GM10847 (cell line): ENCODE results near the gene MPIG6B.

Experiments used
- POLR2A ChIP-seq: IDR thresholded peaks from 2 replicates; pipeline ENCODE4 v1.6.1; 2011; ENCODE audit not compliant: insufficient read length; ENCODE audit errors: extremely low read depth

The MPIG6B gene

DNA sequence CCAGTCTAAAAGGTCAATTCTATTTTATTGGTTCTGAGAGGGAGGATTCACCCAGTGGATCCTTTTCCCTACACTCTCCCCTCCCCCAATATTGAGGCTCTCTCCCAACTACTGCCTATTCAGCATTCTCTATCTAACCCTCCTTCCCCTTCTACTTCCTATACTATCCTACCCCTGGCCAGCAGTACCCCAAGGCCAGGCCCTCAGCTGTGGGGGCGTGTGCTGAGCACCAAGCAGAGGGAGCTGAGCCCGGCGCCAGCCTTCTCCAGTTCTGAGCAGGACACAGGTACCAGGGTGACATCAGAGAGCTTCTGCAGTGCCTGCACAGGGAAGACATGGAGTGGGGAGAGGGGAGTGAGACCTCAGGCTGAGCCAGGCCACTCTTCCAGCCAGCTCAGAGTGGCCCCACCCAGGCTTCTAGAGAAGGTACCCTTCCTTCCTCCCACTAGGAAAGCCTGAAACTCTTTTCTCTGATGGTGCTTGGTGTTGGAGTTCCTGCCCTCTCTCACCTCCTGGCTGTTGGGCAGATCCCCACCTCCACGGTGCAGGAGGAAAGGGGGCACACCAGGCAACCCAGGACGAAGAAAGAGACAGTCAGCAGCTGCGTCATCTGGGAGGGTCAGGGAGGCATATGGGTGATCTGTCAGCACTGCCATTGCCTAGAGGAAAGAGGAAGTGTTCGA, 4.0 kb downstream of the MPIG6B start:
- no peak for TF ChIP-seq POLR2A

DNA sequence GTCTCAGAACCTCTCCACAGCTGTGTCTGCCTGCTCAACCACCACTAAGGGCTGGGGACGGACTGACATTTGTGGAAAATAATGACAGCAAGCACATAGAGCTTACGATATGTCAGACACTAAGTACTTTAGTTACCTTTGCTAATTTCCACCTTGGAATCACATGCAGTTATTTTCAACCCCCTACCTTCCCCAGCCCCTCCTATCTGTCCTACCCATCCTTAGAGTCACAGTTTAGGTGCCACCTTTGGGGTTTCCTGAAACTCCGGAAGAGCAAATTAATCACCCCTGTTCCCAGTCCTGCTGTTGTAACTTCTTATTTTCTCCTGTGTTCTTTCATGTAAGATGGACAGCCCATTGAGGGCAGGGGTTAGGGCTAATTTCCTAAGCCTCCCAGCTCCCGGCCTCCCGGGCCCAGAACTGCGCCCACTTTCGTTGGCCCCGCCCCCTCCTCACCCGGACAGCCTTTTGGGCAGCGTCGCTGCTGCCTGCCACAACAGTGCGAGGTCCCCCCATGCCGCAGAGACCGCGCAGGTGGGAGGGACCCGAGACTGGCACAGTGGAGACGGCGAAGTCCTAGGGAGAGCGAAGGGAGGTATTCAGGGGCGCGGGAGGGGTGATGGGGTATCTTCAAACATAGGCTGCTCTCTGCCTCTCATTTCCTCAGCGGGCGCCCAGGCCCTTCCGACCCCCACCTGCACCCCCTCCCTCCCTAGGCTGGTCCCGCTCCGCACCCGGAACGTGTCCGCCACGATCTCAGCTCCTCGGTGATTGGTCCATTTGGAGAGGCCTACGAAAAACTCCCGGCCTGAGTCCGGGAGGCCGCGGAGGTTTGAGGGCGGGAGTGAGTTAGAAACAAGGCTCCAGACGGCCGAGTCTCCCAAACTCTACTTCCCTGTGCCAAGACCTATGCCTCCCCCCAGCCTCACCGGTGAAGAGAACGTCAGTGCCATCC, 4.8 kb downstream of the MPIG6B start:
- TF ChIP-seq POLR2A = no peak

DNA sequence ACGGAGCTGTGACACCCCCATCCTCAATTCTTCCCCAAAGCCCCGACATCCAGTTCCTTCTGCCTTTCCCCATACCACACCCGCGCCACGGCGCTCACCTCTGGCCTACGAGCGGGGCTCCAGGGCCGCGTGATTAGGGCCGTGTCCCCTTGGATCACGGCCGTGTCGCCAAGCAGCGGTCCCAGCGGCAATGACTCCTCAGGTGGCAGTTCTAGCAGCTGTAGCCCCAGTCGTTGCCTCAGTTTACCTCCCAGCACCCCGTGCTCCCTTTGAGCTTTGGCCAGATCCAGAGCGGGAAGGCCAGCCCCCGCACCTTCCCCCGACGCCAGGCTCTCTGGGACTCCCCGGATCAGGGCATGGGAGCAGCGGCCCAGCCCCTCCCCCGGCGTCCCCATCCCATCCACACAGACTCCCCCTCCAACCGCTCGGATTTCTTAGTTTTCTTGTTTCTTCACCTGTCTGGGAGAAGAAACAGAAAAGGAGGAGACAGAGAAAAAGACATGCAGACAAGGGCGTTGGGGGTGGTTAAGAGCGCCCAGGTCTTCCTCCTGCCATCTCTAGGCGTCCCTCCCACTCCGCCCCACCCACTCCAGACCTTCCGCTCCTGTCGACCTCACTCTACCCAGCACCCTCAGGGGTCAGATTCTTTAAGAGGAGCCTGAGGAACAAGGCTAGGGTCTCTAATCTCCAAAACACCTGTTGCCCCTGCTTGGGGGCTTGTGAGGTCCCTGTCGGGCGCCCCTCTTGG, 5.8 kb downstream of the MPIG6B start, which contains the start of gene DDAH2:
DDAH2 (minus strand) TSS at position 533 of the 748 bp plus-strand sequence; CDS start at position 395, 138 bp downstream.
- no peak for TF ChIP-seq POLR2A

DNA sequence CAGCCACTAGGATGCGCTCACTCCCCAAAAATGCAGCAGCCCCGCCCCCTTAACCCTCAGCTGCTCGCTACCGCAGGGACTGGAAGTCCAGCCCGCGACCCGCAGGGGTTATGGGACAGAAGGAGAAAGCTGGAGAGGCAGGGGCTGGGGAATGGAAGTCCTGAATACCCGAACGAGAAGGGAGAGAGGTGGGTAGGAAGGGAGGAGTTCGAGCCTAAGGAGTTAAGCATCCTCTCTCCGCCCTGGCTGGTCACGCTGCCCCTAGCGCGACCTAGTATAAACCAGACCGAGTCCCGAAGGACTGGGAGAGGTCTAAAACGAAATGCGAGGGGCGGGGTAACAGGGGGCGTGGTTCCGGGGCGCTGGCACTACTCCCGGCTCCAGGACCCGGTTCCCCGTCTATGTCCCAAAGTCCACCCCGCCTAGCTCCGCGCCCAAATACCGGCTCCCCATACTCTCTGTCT, 6.4 kb downstream of the MPIG6B start:
- TF ChIP-seq POLR2A = no peak

DNA sequence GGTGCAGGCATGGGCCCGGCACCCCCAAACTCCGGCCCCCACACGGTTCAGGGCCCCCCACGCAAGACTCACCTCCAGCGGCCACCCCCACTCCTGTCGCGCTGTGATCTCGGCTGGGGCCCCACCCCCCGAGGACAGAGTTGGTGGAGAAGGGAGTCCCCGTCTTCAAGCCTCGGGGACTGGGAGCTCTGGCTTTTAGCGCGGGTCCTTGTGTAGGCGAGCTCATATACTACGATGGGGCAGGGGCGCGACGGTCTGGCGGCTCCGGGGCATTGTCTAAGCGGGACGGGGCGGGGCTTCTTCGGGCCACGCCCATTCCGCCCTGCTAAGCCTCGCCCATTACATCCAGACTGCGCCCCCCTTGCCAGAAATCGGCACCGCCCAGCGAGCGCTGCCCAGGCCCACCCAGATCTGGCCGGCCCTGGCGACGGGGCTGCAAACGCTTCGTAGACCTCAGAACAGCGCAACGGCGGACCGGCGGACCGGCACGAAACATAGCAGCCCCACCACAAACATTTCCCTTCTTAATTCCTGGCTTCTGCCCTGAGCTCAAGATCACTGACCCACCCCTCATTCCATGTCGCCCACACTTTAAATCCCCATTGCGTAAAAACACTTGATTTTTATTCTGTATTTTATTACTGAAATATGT, 6.9 kb downstream of the MPIG6B start:
- TF ChIP-seq POLR2A = peak; percentile 31

DNA sequence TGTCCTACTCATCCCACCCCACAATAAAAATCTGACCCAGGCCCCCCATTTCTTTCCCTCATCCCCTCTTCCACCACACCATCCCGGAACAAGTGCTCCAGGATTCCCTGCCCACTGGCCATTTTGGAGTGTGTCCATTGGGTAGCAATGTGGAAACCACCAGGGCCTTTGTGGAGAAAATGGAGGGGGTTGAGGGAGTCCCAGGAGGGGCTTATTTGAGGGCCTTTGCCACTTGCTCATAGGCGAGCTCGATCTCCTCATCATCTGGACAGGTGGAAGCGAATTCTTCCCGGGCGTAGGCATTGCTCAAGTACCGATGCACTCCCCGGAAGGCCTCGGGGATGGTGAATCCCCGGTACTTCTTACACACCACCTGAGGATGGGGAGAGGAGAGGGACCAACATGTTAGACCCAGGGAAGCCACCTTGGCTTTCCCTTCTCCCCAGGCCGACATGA, 7.5 kb downstream of the MPIG6B start:
- no peak for TF ChIP-seq POLR2A

DNA sequence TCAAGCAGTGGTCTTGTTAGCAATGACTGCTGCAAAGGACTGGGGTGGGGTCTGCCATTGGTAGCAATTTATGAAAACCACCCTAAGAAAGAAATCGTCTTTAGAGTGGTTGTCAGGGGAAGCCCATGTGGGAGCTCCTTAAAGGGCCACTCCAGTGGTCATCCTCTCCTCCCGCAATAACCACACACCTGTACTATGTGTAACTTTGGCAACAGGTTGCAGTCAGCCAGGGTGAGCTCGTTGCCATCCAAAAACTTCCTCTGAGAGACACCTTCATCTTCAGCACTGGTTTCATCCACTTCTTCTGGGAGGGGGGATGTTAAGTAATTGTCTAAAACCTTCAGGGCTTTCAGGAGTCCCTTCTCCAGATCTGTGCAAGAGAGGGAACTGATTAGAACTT, 8.9 kb downstream of the MPIG6B start:
- TF ChIP-seq POLR2A = no peak

DNA sequence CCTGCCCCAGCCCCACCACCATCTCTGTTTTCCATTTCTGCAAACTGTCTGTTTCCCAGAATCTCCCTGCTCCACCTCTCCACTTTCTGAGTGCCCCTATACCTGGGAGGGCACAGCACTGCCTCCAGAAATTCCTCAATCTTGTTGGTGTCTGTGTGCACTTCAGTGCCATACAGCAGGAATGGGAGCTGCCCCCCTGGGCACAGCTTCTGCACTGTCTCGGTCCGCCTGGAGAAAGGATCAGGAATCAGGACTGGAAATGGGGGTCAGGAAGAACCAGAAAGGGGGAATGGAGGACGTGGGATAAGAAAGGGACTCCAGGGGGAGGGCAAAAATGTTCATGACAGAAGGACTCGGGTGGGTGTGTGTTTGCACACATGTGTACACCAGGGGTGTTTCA, 10.6 kb downstream of the MPIG6B start:
- TF ChIP-seq POLR2A = no peak

DNA sequence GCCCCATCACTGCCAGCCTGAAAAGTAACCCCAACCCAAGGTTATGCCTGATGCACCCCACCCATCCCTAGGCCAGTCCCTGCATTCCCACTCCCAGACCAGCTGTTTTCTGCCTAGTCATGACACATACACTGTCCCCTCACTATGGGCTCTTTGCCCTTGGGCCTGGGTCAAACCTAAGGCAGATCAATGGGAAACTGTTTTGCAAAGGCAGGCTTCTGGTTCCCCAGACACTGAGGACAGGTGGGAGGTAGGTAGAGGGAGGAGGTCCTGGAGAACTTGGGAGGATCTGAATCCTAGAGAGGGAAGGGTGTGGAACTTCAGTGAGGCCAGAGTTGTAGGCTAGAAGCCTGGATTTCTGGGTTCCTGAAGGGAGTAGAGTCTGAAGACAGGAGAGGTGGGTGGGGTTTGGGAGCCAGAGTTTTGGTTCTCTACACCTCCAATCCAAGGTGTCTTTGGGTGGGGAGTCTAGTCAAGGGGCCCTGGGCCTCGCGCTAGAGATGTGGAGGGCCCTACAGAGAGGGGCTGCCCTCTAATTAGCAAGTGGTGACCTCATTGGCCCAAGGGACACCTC, 11.2 kb downstream of the MPIG6B start:
- no peak for TF ChIP-seq POLR2A

DNA sequence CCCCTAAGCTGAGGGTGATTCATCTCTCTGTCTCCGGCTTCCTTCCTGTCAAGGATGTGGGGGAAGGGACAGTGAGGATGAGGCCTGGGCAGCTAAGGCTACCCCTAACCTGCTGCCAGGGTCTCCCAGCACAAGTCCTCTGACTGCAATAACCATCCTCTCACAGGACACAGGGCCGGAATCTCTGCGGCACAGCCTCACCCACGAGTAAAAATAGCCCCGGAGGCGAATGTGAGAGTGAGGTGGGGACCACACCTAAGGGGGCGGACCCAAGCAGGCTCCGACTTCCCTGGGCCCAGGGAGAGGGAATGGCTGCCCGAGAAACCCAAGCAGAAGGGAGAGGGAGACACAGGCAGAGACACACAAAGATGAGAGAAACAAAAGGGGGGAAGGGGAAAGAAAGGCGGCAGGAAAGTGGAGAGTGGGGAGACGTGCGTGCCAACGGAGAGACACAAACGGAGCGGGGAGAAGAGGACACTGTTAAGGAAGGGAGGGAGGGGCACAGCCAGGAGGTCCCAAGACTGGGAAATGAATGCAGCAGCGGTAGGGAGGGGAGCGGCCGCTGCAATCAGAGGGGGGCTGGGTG, 11.7 kb downstream of the MPIG6B start:
- TF ChIP-seq POLR2A = peak; percentile 12

DNA sequence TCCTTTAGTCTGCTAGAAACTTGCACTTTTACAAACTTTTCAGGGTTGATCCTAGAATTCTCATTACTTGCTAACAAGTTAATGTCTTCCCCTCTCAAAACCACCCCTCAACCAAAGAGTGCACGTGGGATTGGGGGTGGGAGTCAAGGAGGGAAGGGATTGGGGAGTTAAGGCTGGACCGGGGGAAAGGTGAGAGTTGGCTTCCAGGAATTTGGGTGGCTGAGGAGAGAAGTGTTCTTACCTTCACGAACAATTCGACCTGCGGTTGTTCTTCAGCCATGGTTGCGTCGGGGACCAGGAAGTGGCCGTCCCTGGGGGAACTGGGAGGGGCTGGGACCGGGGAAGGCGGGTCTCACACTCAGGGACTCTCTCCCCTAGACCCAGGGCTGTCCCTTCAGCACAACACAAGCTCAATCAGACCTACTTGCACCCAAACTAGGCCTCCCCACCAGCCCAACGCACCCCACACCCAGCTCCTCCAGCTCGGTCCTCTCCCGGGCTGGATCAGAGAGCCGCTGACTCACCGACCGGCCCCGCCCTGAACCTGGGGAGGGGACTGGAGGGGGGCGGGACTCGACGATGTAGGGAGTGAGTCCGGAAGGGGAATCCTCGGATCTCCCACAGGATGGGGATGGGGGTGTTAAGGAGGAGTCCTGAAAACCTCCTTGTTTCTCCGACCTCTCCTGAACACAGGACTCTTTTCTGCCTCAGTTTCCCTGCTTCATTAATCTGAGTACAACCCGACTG, 13.0 kb downstream of the MPIG6B start, which contains the start of gene CLIC1:
CLIC1 (minus strand) TSS at position 510 of the 747 bp plus-strand sequence; CDS start at position 280, 230 bp downstream.
- TF ChIP-seq POLR2A = peak; percentile 80

DNA sequence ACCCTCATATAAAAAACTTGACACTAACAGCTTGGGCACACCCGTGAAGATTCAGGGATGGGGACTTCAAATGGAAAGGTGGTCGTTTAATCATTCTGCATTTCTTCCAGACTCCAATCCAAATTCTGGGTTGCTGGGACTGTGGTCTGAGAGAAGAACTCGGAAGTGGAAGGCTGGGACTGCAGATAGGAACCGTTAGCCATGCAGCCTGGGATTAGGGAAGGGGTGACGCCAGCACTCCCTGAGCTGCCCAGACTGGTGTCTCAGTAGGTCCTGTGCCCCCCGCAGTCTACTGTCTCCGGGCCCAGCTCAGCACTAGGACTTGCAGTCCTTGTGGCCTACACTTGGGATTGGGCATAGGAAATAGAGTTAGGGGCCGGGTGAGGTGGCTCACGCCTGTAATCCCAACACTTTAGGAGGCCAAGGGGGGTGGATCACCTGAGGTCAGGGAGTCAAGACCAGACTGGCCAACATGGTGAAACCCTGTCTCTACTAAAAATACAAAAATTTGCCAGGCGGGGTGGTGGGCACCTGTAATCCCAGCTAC, 13.7 kb downstream of the MPIG6B start:
- no peak for TF ChIP-seq POLR2A
